HAP-1 (cell line): Measurements from ENCODE around the gene PTCD2.
"Not testable (repeated sequence)": the region's sequence is repeated elsewhere in the genome, so short reads cannot be mapped to it uniquely, and the experiment has no call there.

Source experiments
- DNase-seq, 2 experiments: peaks; one replicate each; pipeline ENCODE4 v3.0.0-alpha.2; 2016 to 2020; ENCODE audit warnings: low spot score in 2 of 2
- H3K27me3 ChIP-seq: fragments of 250-450 bp; sonication (Bioruptor Pico); 2 replicates; pipeline ENCODE4 v1.5.1; 2020; ENCODE audit warnings: low read depth, mild to moderate bottlenecking, moderate library complexity
- H3K36me3 ChIP-seq: fragments of 250-450 bp; sonication (Bioruptor Pico); replicated peaks from 2 replicates; pipeline ENCODE4 v1.5.1; 2020; ENCODE audit warnings: mild to moderate bottlenecking
- H3K4me1 ChIP-seq: fragments of 250-450 bp; sonication (Bioruptor Pico); 2 replicates; pipeline ENCODE4 v1.5.1; 2020; ENCODE audit warnings: mild to moderate bottlenecking
- H3K4me3 ChIP-seq: fragments of 250-450 bp; sonication (Bioruptor Pico); 2 replicates; pipeline ENCODE4 v1.5.1; 2020; ENCODE audit warnings: mild to moderate bottlenecking, moderate library complexity
- H3K9me3 ChIP-seq: fragments of 250-450 bp; sonication (Bioruptor Pico); 2 replicates; pipeline ENCODE4 v1.5.1; 2020; ENCODE audit warnings: mild to moderate bottlenecking, moderate library complexity
- in situ Hi-C: fragments of 300-500 bp; cut with MboI; formaldehyde crosslinking; loops from 3 replicates; pipeline ENCODE4 v1.14.3; 2020; ENCODE audit warnings: low sequenced_read_pairs, inconsistent platforms, mixed read lengths

Gene PTCD2

GRCh38 chr5:72305194-72306142 is 14.7 kb upstream of the PTCD2 start:
- no peak overlapping the region for H3K4me3 ChIP-seq
- in situ Hi-C loops = loop anchor here (5.0 to 25.0 kb wide), 2 partner anchors 523 to 718 kb away; partner anchors contain the start of gene MCCC2

GRCh38 chr5:72307573-72307967 is 12.6 kb upstream of the PTCD2 start:
- DNase-seq = no peak
- peaks cover 39% of the 10 kb centered on the region for H3K4me1 ChIP-seq
- in situ Hi-C loops = loop anchor here (5.0 to 25.0 kb wide), 2 partner anchors 525 to 720 kb away; partner anchors contain the start of gene MCCC2

More at GRCh38 chr5:72305194-72306142, 14.7 kb upstream of the PTCD2 start:
- Histone ChIP-seq H3K36me3 (peaks cover 8% of the 10 kb centered on the region), H3K4me1 (peaks cover 58% of the 10 kb centered on the region), H3K27me3 (no peaks in the 10 kb centered on the region), H3K9me3 (no peaks in the 10 kb centered on the region)
- DNase-seq = peak in 1 of 2 experiments; percentile 18

GRCh38 chr5:72307968-72308852 is 12.0 kb upstream of the PTCD2 start:
- peak overlapping the region; percentile 66 for H3K4me3 ChIP-seq
- H3K27me3 ChIP-seq = no peaks in the 10 kb centered on the region
- no peaks in the 10 kb centered on the region for H3K9me3 ChIP-seq
- DNase-seq = peak; percentile 92 to 97
- peaks cover 33% of the 10 kb centered on the region for H3K4me1 ChIP-seq
- in situ Hi-C loops = loop anchor here (5.0 to 25.0 kb wide), 2 partner anchors 526 to 721 kb away; partner anchors contain the start of gene MCCC2
- peaks cover 16% of the 10 kb centered on the region for H3K36me3 ChIP-seq

More at GRCh38 chr5:72307573-72307967, 12.6 kb upstream of the PTCD2 start:
- Histone ChIP-seq H3K27me3 (no peaks in the 10 kb centered on the region), H3K4me3 (peak overlapping the region; percentile 66), H3K9me3 (no peaks in the 10 kb centered on the region), H3K36me3 (peaks cover 12% of the 10 kb centered on the region)

- Histone ChIP-seq H3K27me3 (no peaks in the 10 kb centered on the region), H3K36me3 (peaks cover 16% of the 10 kb centered on the region), H3K9me3 (no peaks in the 10 kb centered on the region), H3K4me3 (no peak overlapping the region), H3K4me1 (peaks cover 32% of the 10 kb centered on the region)
- in situ Hi-C loops = loop anchor here (5.0 to 25.0 kb wide), 2 partner anchors 527 to 722 kb away; partner anchors contain the start of gene MCCC2
- DNase-seq = no peak
These were observed 11.4 kb upstream of the PTCD2 start for GRCh38 chr5:72308853-72309191.

- Histone ChIP-seq H3K27me3 (no peaks in the 10 kb centered on the region), H3K4me3 (no peak overlapping the region), H3K36me3 (peaks cover 21% of the 10 kb centered on the region), H3K4me1 (peaks cover 10% of the 10 kb centered on the region), H3K9me3 (no peaks in the 10 kb centered on the region)
- in situ Hi-C loops = loop anchor here (10.0 to 25.0 kb wide), 2 partner anchors 168 to 726 kb away; partner anchors contain the start of gene MCCC2
- no peak for DNase-seq
These were observed 7.0 kb upstream of the PTCD2 start for GRCh38 chr5:72313141-72313540.

GRCh38 chr5:72314571-72315172 is 5.5 kb upstream of the PTCD2 start:
- no peaks in the 10 kb centered on the region for H3K27me3 ChIP-seq
- peak; percentile 52 to 76 for DNase-seq
- H3K4me1 ChIP-seq = peaks cover 10% of the 10 kb centered on the region
- peaks cover 18% of the 10 kb centered on the region for H3K36me3 ChIP-seq
- in situ Hi-C loops = loop anchor here (10.0 to 25.0 kb wide), 2 partner anchors 170 to 727 kb away; partner anchors contain the start of gene MCCC2
- H3K4me3 ChIP-seq = no peak overlapping the region
- H3K9me3 ChIP-seq = no peaks in the 10 kb centered on the region

GRCh38 chr5:72319435-72319975 is 668 bp upstream of the PTCD2 start:
- not testable (repeated sequence) for H3K9me3 ChIP-seq, H3K27me3 ChIP-seq
- Histone ChIP-seq H3K36me3 (peaks cover 13% of the 10 kb centered on the region), H3K4me3 (peak overlapping the region; percentile 84), H3K4me1 (peaks cover 15% of the 10 kb centered on the region)
- in situ Hi-C loops = loop anchor here (10.0 to 25.0 kb wide), 2 partner anchors 175 to 732 kb away; partner anchors contain the start of gene MCCC2
- peak in 1 of 2 experiments; percentile 50 for DNase-seq

GRCh38 chr5:72324189-72324825 is 4.1 kb downstream of the PTCD2 start:
- no peak overlapping the region for H3K4me3 ChIP-seq
- H3K9me3 ChIP-seq = no peaks in the 10 kb centered on the region
- in situ Hi-C loops = loop anchor here (25.0 kb wide), 1 partner anchor 737 kb away; the partner anchor contains the start of gene MCCC2
- peaks cover 34% of the 10 kb centered on the region for H3K36me3 ChIP-seq
- no peak for DNase-seq
- no peaks in the 10 kb centered on the region for H3K27me3 ChIP-seq
- H3K4me1 ChIP-seq = peaks cover 5% of the 10 kb centered on the region; the same call in 1 of the 2 replicates

- H3K4me1 ChIP-seq = peaks cover 5% of the 10 kb centered on the region; the same call in 1 of the 2 replicates
- no peaks in the 10 kb centered on the region for H3K9me3 ChIP-seq
- H3K27me3 ChIP-seq = no peaks in the 10 kb centered on the region
- peaks cover 41% of the 10 kb centered on the region for H3K36me3 ChIP-seq
- in situ Hi-C loops = no loop called here
- H3K4me3 ChIP-seq = no peak overlapping the region
- no peak for DNase-seq
These were observed 5.6 kb downstream of the PTCD2 start for GRCh38 chr5:72325566-72326305.

GRCh38 chr5:72326306-72326649 is 6.1 kb downstream of the PTCD2 start:
- DNase-seq = no peak
- in situ Hi-C loops = no loop called here
- Histone ChIP-seq H3K36me3 (peaks cover 42% of the 10 kb centered on the region), H3K27me3 (no peaks in the 10 kb centered on the region), H3K4me3 (no peak overlapping the region), H3K9me3 (no peaks in the 10 kb centered on the region), H3K4me1 (peaks cover 2% of the 10 kb centered on the region; the same call in 1 of the 2 replicates)

GRCh38 chr5:72328172-72328571 is 8.0 kb downstream of the PTCD2 start:
- no peak overlapping the region for H3K4me3 ChIP-seq
- no peaks in the 10 kb centered on the region for H3K4me1 ChIP-seq
- in situ Hi-C loops = no loop called here
- no peaks in the 10 kb centered on the region for H3K27me3 ChIP-seq
- peaks cover 45% of the 10 kb centered on the region for H3K36me3 ChIP-seq
- H3K9me3 ChIP-seq = no peaks in the 10 kb centered on the region
- DNase-seq = no peak

GRCh38 chr5:72330712-72331111 is 10.5 kb downstream of the PTCD2 start:
- in situ Hi-C loops = no loop called here
- no peak for DNase-seq
- H3K36me3 ChIP-seq = peaks cover 39% of the 10 kb centered on the region

More at GRCh38 chr5:72330712-72331111, 10.5 kb downstream of the PTCD2 start:
- no peaks in the 10 kb centered on the region for H3K4me1 ChIP-seq
- no peaks in the 10 kb centered on the region for H3K27me3 ChIP-seq
- no peaks in the 10 kb centered on the region for H3K9me3 ChIP-seq
- H3K4me3 ChIP-seq = no peak overlapping the region
